Peyer's patch (tissue), 4 donors: ENCODE data around the gene ASPG.

Source experiments
- POLR2A ChIP-seq, 2 donors: fragments of 450-650 bp; IDR thresholded peaks; one replicate each; pipeline ENCODE4 v1.5.1; 2017; ENCODE audit warnings: antibody characterized with exemption in 2 of 2, mild to moderate bottlenecking in 2 of 2, moderate library complexity in 2 of 2
- TF ChIP-seq, protein P1 (sequence below), 6 experiments: fragments of 450-650 bp in 4 of 6; fragments of 200-600 bp in 2 of 6; sonication (generic) in 1 of 6; IDR thresholded peaks; one replicate each; pipeline ENCODE4 v1.5.1; 2017 to 2019; ENCODE audit warnings: antibody characterized with exemption in 6 of 6, mild to moderate bottlenecking in 3 of 6, moderate library complexity in 1 of 6

DNA sequence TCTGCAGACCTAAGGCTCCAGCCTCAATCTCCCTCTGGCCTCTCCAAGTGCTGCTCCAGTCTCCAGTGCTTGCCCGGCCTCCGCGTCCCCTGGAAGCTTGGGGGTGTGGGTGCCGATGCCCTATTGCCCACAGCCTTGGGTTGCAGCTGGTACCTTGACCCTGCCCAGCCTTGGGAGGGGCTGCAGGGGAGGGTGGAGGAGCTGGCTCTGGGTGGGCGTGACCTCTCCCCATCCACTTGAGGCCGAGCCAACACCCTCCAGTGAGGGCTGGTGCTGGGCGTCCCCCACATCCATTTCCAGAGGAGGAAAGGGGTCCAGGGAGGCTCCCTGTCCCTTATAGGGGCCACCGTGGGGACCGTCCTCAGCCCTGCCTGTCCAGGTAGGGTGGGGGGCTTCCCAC, 77.0 kb downstream of the ASPG start:
- no peak for TF ChIP-seq POLR2A (IDR thresholded peaks at IDR 0.05)
- TF ChIP-seq, protein P1, sequence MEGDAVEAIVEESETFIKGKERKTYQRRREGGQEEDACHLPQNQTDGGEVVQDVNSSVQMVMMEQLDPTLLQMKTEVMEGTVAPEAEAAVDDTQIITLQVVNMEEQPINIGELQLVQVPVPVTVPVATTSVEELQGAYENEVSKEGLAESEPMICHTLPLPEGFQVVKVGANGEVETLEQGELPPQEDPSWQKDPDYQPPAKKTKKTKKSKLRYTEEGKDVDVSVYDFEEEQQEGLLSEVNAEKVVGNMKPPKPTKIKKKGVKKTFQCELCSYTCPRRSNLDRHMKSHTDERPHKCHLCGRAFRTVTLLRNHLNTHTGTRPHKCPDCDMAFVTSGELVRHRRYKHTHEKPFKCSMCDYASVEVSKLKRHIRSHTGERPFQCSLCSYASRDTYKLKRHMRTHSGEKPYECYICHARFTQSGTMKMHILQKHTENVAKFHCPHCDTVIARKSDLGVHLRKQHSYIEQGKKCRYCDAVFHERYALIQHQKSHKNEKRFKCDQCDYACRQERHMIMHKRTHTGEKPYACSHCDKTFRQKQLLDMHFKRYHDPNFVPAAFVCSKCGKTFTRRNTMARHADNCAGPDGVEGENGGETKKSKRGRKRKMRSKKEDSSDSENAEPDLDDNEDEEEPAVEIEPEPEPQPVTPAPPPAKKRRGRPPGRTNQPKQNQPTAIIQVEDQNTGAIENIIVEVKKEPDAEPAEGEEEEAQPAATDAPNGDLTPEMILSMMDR (IDR thresholded peaks at IDR 0.05) = no peak
